WTC11 (cell line): ENCODE measurements around the gene POMGNT2.

ENCODE experiments used
- CBFB ChIP-seq: sonication (generic); formaldehyde crosslinking; IDR thresholded peaks from 2 replicates; pipeline ENCODE4 v1.8.1; 2022; ENCODE audit warnings: mild to moderate bottlenecking, low read depth, missing genetic modification reagents
- CREM ChIP-seq: sonication (generic); formaldehyde crosslinking; IDR thresholded peaks from 2 replicates; pipeline ENCODE4 v1.8.1; 2022; ENCODE audit warnings: mild to moderate bottlenecking, missing genetic modification reagents, moderate library complexity
- FOXJ3 ChIP-seq: sonication (generic); formaldehyde crosslinking; IDR thresholded peaks from 2 replicates; pipeline ENCODE4 v1.9.0; 2021; ENCODE audit warnings: missing genetic modification reagents, mild to moderate bottlenecking, borderline replicate concordance
- GTF2I ChIP-seq: fragments of 250-450 bp; sonication (Bioruptor Pico); conservative IDR thresholded peaks from 2 replicates; pipeline ENCODE4 v1.4.0; 2021; ENCODE audit warnings: mild to moderate bottlenecking
- KAT7 ChIP-seq: sonication (generic); formaldehyde crosslinking; IDR thresholded peaks from 2 replicates; pipeline ENCODE4 v1.8.1; 2023; ENCODE audit warnings: missing genetic modification reagents, mild to moderate bottlenecking, borderline replicate concordance
- NFYB ChIP-seq: sonication (generic); formaldehyde crosslinking; conservative IDR thresholded peaks from 2 replicates; pipeline ENCODE4 v1.8.0; 2022; ENCODE audit warnings: low read depth, missing genetic modification reagents
- NR1H2 ChIP-seq: sonication (generic); formaldehyde crosslinking; IDR thresholded peaks from 2 replicates; pipeline ENCODE4 v1.9.0; 2021; ENCODE audit warnings: mild to moderate bottlenecking, moderate library complexity, missing genetic modification reagents
- SP1 ChIP-seq: sonication (generic); formaldehyde crosslinking; conservative IDR thresholded peaks from 2 replicates; pipeline ENCODE4 v1.8.1; 2022; ENCODE audit warnings: missing genetic modification reagents
- TF ChIP-seq, protein P1 (sequence below): fragments of 200-600 bp; IDR thresholded peaks from 2 replicates; pipeline ENCODE4 v1.8.0; 2022; ENCODE audit warnings: antibody characterized with exemption
- TF ChIP-seq, protein P2 (sequence below): sonication (generic); formaldehyde crosslinking; IDR thresholded peaks from 2 replicates; pipeline ENCODE4 v1.8.0; 2022; ENCODE audit warnings: mild to moderate bottlenecking, missing genetic modification reagents
- TF ChIP-seq, protein P3 (sequence below): sonication (generic); formaldehyde crosslinking; IDR thresholded peaks from 2 replicates; pipeline ENCODE4 v1.8.1; 2023; ENCODE audit warnings: mild to moderate bottlenecking, missing genetic modification reagents, moderate library complexity
- TF ChIP-seq, protein P4 (sequence below): sonication (generic); formaldehyde crosslinking; IDR thresholded peaks from 2 replicates; pipeline ENCODE4 v1.8.0; 2023; ENCODE audit warnings: missing genetic modification reagents
- TF ChIP-seq, protein P5 (sequence below): sonication (generic); formaldehyde crosslinking; conservative IDR thresholded peaks from 2 replicates; pipeline ENCODE4 v1.8.1; 2023; ENCODE audit warnings: mild to moderate bottlenecking, low read depth, missing genetic modification reagents, moderate library complexity
- TF ChIP-seq, protein P6 (sequence below): sonication (generic); formaldehyde crosslinking; IDR thresholded peaks from 2 replicates; pipeline ENCODE4 v1.8.1; 2023; ENCODE audit warnings: mild to moderate bottlenecking, missing genetic modification reagents, moderate library complexity

DNA sequence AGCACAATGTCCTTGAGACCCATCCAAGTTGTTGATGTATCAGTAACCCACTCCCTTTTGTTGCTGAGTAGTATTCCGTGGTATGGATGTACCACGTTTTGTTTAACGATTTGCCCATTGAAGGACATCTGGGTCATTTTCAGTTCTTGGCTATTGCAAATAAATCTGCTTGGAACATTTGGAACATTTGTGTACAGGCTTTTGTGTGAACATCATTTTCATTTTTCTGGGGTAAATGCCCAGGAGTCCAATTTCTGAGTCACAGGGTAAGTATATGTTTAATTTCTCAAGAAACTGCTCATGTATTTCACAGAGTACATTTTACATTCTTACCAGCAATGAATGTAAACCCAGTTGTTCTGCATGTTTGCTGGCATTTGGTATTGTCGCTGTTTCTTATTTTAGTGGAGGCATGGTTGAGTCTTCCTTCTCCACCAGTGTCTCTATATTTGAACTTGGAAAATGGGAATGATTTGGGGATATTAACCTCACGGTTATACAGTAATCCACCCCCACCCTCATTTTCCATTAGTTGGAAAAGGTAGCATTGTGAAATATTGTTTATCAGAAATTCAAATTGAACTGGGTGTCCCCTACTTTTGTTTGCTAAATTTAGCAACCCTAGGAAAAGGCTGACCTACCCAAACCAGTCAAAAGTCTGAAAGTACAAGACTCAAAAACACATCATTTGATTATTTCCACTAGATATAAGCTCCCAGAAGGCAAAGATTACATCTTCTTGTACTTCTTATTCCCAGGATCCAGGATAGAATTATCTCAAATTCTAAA is 30.8 kb downstream of the POMGNT2 start:
- TF ChIP-seq, protein P1, sequence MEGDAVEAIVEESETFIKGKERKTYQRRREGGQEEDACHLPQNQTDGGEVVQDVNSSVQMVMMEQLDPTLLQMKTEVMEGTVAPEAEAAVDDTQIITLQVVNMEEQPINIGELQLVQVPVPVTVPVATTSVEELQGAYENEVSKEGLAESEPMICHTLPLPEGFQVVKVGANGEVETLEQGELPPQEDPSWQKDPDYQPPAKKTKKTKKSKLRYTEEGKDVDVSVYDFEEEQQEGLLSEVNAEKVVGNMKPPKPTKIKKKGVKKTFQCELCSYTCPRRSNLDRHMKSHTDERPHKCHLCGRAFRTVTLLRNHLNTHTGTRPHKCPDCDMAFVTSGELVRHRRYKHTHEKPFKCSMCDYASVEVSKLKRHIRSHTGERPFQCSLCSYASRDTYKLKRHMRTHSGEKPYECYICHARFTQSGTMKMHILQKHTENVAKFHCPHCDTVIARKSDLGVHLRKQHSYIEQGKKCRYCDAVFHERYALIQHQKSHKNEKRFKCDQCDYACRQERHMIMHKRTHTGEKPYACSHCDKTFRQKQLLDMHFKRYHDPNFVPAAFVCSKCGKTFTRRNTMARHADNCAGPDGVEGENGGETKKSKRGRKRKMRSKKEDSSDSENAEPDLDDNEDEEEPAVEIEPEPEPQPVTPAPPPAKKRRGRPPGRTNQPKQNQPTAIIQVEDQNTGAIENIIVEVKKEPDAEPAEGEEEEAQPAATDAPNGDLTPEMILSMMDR, result no peak
- TF ChIP-seq, protein P2, sequence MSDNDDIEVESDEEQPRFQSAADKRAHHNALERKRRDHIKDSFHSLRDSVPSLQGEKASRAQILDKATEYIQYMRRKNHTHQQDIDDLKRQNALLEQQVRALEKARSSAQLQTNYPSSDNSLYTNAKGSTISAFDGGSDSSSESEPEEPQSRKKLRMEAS (CRISPR knock-in tag), result no peak
- TF ChIP-seq CREM (no peak), SP1 (no peak), FOXJ3 (no peak), NFYB (CRISPR knock-in tag) (no peak), GTF2I (CRISPR knock-in tag) (no peak), NR1H2 (CRISPR knock-in tag) (no peak), KAT7 (CRISPR knock-in tag) (no peak), CBFB (CRISPR knock-in tag) (no peak)
- TF ChIP-seq, protein P3, sequence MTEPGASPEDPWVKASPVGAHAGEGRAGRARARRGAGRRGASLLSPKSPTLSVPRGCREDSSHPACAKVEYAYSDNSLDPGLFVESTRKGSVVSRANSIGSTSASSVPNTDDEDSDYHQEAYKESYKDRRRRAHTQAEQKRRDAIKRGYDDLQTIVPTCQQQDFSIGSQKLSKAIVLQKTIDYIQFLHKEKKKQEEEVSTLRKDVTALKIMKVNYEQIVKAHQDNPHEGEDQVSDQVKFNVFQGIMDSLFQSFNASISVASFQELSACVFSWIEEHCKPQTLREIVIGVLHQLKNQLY (CRISPR knock-in tag), result no peak
- TF ChIP-seq, protein P4, sequence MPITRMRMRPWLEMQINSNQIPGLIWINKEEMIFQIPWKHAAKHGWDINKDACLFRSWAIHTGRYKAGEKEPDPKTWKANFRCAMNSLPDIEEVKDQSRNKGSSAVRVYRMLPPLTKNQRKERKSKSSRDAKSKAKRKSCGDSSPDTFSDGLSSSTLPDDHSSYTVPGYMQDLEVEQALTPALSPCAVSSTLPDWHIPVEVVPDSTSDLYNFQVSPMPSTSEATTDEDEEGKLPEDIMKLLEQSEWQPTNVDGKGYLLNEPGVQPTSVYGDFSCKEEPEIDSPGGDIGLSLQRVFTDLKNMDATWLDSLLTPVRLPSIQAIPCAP, result no peak
- TF ChIP-seq, protein P5, sequence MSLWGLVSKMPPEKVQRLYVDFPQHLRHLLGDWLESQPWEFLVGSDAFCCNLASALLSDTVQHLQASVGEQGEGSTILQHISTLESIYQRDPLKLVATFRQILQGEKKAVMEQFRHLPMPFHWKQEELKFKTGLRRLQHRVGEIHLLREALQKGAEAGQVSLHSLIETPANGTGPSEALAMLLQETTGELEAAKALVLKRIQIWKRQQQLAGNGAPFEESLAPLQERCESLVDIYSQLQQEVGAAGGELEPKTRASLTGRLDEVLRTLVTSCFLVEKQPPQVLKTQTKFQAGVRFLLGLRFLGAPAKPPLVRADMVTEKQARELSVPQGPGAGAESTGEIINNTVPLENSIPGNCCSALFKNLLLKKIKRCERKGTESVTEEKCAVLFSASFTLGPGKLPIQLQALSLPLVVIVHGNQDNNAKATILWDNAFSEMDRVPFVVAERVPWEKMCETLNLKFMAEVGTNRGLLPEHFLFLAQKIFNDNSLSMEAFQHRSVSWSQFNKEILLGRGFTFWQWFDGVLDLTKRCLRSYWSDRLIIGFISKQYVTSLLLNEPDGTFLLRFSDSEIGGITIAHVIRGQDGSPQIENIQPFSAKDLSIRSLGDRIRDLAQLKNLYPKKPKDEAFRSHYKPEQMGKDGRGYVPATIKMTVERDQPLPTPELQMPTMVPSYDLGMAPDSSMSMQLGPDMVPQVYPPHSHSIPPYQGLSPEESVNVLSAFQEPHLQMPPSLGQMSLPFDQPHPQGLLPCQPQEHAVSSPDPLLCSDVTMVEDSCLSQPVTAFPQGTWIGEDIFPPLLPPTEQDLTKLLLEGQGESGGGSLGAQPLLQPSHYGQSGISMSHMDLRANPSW (CRISPR knock-in tag), result no peak
- TF ChIP-seq, protein P6, sequence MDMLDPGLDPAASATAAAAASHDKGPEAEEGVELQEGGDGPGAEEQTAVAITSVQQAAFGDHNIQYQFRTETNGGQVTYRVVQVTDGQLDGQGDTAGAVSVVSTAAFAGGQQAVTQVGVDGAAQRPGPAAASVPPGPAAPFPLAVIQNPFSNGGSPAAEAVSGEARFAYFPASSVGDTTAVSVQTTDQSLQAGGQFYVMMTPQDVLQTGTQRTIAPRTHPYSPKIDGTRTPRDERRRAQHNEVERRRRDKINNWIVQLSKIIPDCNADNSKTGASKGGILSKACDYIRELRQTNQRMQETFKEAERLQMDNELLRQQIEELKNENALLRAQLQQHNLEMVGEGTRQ, result no peak
